ENCODE measurements around the gene SRPRB. TPM values are rescaled to one million over a fixed set of nuclear protein-coding genes. Genes with fewer than 3 reads are reported as not detected.

Gene SRPRB
- total RNA-seq, 1 donor: 86.9 TPM

GRCh38 chr3:133835961-133836360, 30.3 kb downstream of the SRPRB start:
- TF ChIP-seq CTCF (IDR thresholded peaks at IDR 0.05; ENCODE audit: insufficient read depth, low read length): no peak
- no peak overlapping the region for H3K4me3 ChIP-seq (ENCODE audit: low read depth, low read length)
- DNase-seq (ENCODE audit: low read depth): no peak

GRCh38 chr3:133836497-133837158, 31.0 kb downstream of the SRPRB start:
- no peak for TF ChIP-seq CTCF (IDR thresholded peaks at IDR 0.05; ENCODE audit: insufficient read depth, low read length)
- DNase-seq (ENCODE audit: low read depth): no peak
- no peak overlapping the region for H3K4me3 ChIP-seq (ENCODE audit: low read depth, low read length)

GRCh38 chr3:133837487-133838295, 32.1 kb downstream of the SRPRB start:
- no peak for DNase-seq (ENCODE audit: low read depth)
- H3K4me3 ChIP-seq (ENCODE audit: low read depth, low read length): no peak overlapping the region
- TF ChIP-seq CTCF (IDR thresholded peaks at IDR 0.05; ENCODE audit: insufficient read depth, low read length): no peak

- no peak overlapping the region for H3K4me3 ChIP-seq (ENCODE audit: low read depth, low read length)
- DNase-seq (ENCODE audit: low read depth): no peak
- no peak for TF ChIP-seq CTCF (IDR thresholded peaks at IDR 0.05; ENCODE audit: insufficient read depth, low read length)
Observed at GRCh38 chr3:133838296-133838789, 32.7 kb downstream of the SRPRB start.

- no peak for TF ChIP-seq CTCF (IDR thresholded peaks at IDR 0.05; ENCODE audit: insufficient read depth, low read length)
- no peak overlapping the region for H3K4me3 ChIP-seq (ENCODE audit: low read depth, low read length)
- no peak for DNase-seq (ENCODE audit: low read depth)
Observed at GRCh38 chr3:133838916-133839800, 33.5 kb downstream of the SRPRB start.

GRCh38 chr3:133840055-133840737, 34.6 kb downstream of the SRPRB start:
- no peak overlapping the region for H3K4me3 ChIP-seq (ENCODE audit: low read depth, low read length)
- TF ChIP-seq CTCF (IDR thresholded peaks at IDR 0.05; ENCODE audit: insufficient read depth, low read length): no peak
- no peak for DNase-seq (ENCODE audit: low read depth)

All from fibroblast of the aortic adventitia (primary cell).